NCI-H226 (cell line): ENCODE measurements around the gene MARS1.

Experiments
- DNase-seq: peaks from one replicate; pipeline ENCODE4 v3.0.0-alpha.2; 2015

The MARS1 gene

DNA sequence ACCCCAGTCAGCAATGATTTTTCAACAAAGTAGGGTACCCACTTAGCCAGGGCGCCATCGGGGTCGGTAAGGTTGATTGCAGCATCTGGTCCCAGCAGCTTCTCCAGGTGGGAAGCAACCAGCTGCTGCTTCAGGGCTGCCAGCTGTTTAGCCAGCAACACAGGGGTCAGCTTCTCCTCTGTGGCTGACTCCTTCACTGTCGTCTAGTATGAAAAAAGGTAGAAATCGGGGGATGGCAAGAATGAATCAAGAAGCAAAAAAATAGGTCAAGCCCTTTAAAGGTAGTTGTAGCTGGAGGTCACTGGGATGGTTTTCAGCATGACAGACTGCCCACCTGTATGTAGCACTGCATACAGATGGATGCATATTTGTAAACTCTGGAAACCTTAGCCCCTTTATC is 46.4 kb downstream of the MARS1 start:
- no peak for DNase-seq

DNA sequence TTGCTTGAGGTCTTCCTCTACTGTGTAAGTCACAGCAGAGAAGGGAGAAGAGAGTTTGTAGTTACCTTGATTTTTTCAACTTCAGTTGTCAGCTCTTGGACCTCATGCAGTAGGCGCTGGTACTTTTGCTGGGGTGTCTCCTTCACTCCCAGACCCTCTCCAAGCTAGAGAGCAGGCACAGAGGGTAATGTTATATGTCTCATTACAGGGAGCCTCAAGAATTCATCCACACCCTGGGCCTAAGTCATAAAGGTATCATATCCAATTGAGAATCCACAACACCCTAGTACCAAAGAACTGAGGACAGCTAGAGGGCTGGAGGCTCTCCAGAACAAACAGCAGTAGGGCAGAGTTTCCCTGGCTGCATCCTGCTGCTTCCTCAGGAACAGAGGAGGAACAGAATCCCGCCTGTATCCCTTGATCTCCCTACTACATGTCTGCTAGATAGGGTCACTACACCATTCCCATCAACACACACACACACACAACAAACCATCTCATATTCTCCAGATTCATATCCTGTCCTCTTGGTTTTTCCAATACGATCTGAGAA is 47.2 kb downstream of the MARS1 start:
- no peak for DNase-seq

DNA sequence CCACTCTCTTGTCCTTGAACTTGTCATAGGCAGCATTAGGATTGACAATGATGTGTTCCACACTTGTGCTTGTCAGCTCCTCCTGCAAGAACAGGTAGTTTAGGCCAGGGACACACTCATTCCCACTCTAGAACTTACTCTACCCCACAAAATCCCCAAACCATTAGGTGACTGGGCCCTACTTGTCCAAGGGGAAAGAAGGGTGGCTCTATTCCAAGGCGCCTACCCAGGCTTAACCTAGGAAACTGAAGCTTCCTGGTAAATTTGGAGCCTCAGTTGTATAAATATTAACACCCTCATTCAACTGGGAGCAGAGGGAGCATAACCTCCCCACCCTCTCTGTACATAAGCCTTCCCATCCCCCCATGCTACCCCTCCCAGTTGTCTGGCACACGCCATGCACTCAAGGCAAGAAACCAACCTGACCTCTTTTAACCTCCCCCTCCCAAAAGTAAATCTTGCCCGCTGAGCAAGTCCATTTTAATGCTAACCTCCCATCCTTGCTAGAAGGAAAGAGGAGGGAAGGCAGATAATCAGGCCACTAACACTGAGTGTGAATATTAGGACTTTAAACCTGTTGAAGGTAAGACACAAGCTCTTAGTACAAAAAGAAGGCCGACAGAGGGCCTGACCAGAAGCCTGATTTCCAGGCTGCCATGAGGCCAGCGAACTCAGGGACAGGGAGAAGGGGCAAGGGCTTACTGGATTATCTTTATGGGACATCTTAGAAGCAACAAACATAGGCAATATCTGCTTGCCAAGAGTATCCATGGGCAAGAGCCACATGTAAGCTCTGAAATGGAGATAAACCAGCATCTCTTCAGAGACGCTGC is 48.1 kb downstream of the MARS1 start:
- DNase-seq, result no peak

DNA sequence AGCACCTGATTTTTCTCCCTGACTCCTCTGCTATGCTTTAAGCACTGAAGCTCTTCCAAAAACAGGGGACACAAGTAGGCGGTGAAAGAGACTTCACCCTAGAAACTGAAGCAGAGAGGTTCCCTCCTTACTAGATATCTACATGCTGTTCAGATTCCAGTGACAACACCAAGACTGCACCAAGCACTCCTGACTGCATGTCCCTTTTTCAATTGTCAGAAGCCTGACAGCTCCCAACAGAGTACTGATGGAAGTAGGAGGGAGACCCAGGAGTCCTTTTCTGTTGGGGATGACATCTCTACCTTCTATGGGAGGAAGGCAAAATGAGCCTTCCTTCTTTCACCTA is 48.7 kb downstream of the MARS1 start:
- DNase-seq, result no peak

DNA sequence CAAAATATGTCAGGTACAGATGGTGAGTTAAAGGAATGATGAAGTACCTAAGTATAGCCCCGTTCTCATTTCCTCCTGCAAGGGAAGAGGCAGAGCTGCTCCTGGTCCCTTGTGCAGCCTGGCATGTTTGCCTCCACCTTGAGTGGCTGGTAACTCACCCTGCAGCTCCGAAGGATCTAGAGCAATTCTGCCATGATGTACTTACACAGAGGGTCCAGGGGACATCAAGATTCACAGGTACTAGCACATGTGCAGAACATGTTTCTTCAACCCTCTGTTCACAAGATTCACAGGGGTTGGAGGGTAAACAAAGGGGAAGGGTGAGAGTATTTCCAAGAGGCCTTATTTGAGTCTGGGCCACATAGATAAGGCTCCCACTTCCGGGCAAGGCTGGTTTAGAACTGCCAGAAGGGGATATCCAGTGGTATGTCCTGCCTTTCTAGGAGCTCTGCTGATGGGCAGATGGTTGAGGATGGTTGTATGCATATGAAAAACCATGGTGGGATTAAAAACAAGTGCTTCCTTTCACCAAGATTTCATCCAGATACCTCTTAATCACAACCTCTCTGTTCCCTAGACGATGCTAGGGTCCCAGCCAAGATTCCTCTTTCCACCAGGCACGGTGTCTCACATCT is 51.4 kb downstream of the MARS1 start:
- no peak for DNase-seq

DNA sequence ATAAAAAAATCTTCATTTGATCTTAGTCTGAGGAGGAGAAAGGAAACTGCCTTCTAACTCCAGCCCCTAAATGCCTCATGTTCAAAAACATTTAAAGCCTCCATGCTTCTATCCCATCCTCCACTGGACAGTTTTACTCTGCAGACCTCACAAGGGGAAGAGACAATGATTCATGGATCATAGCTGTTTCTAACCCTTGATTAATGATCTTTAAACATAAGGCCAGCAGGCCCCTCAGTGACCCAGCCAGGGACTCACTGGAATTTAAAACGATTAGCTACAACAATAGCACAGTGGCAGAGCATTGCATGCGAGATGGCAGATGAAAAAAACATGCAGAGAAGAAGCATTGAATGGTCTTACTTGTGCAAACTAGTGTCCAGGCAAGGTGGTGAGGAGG is 53.1 kb downstream of the MARS1 start:
- DNase-seq, result no peak

DNA sequence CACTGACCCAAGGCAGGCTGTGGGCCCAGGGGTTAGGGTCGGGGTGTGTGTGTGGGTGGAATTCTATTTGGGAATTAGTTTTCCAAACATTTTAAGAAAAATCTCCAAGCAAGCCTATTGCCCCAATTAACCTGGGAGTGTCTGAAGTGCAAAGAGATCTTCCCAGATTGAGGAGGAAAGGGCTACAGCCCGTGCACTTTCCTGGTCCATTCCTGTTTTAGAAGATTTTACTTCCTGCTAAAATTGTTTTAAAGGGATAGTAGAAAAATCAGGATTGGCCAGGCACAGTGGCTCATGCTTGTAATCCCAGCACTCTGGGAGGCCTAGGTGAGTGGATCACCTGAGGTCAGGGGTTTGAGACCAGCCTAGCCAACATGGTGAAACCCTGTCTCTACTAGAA is 53.8 kb downstream of the MARS1 start:
- DNase-seq, result no peak

DNA sequence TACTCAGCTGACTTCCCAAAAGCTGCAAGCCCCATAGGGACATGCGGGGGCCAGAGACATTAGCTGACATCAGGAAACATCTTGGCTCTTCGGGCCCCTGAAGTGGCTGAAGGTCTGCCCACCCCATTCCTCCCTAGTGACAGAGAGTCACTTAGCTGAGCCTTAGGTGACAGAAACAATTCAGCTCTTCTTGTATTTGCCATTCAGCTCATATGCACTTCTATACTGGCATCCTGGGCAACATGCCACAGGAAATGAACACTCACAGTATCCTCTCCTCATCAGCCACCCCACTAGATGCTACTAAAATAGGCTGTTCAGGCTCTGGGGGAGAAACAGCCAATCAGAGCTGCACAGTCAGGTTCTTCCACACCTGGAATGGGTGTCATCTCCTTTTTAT is 55.7 kb downstream of the MARS1 start:
- DNase-seq, result peak; percentile 33

DNA sequence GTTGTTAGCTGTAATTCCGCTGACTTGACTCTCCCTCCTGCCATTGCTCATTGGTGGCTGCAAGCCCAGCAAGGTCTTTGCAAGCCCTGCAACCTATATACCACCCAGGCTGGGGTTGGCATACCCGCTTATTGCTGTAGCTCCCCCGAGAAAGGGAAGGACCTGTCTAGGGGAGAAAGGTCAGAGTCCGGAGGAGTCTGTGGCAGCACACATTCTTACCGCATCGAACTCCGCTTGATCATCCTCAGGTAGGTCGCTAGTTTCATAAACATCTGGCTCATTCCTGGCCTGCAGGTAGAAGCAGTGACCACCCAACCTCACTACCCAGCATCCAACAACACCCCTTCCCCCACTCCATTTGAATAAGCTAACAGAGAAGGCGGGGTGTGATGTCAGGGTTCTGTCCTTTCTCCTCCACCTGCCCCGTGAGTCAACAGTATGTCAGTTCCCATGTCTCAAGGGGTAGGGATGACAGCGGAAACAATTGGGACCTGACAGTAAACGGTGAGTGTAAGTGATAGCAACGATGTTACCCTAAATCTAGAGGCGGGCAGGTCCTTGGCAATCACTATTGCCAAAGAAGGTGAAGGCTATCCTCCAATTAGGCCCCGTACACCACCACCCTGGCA is 58.1 kb downstream of the MARS1 start:
- DNase-seq, result no peak

DNA sequence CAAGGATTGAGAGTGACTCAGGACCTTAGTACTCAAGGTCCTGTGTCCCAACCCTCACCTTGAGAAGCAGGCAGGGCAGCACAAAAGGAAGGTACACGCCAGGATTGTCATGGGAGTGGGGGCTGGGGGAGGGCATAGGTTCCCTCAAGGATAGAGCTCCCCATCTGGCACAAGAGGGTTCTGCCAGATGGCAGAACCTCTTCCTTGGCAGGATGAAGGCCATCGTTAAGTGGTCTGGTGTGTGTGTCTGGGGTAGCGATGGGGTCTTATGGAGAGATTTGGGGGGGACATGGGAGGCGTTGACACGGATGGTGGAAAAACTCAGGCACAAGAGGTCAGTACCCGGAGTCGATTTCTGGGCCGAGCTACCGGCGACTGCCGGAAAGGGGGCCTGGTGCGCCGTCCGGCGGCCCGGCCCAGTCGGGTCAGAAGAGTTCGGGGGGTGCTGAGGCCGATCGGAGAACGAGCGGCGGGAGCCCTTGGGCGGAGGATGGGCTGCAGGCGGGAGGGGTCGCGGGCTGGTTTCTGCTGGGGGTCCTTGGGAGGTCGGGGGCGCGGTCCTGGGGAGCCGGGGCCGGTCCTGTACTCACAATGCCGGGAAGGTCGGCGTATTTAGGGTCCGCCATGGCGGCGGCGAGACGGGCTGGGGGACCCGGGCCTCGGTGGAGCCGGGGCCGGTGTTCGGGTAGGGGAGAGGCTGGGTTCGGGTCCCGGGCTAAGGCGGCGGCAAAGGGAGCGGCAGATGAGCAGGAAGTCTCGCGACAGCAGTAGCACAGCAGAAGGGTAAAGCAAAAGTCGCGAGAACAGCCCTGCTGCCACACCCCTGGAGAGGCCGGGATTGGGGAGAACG is 58.8 kb downstream of the MARS1 start, which contains the start of gene DCTN2:
Gene DCTN2, minus strand, starts transcription at position 755 of the 850 bp plus-strand sequence. Its CDS starts 129 bp downstream, at position 626.
- DNase-seq, result peak; percentile 99

DNA sequence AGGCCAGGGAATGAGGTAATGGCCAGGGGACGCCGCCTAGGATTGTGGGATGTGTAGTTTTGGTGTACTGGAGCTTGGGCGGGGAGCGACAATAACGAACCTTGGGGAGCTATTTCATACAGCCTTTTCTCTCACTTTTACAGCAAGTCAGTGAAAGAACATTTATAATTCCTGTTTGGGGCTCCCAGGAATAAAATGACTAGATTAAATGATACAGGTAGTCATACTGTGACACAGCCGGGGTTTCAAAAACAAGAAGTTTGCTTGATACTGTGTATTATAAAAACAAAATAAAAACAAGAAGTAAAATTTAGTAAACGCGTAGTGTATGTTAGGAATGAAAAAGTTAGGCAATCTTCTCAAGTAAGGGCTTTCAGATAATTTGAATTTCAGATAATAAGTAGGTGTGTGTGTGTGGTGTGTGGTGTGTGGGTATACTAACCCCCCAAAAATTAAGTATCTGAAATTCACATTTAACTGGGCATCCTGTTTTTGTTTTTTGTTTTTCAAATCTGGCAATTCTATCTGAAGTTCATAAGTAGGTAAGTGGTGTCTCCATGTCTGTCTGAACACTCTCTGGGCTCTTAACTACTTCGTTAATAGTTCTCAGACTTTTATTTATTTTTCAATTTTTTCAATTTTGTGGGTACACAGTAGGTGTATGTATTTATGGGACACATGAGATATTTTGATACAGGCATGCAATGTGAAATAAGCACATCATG is 59.6 kb downstream of the MARS1 start:
- no peak for DNase-seq

DNA sequence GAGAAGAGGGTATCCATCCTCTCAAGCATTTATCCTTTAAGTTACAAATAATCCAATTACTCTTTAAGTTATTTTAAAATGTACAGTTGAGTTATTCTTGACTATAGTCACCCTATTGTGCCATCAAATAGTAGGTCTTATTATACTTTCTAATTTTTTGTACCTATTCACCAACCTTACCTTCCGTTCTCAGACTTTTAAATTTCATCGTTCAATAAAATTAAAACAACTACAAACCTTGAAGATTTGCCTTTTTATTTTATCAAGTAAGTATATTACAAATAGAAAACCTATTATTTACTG is 60.1 kb downstream of the MARS1 start:
- DNase-seq, result no peak

DNA sequence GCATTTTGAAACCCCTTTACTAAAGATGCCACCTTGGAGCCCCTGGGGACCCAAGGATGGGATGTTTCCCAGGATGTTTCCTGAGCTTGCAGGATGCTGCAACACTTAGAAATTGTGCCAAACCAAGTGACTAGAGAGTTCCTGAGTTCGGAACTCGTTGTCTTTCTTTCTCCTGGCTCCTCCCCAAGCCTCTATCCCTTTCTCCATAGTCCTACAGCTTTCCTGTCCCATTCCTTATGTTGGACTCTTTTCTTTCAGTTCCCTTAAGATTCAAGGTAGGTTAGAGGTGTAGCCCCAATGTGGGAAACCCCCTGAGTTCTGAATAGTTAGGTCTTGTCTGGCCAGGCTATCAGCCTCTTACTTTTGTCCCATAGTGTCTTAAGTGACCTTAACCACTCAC is 60.6 kb downstream of the MARS1 start:
- DNase-seq, result no peak

DNA sequence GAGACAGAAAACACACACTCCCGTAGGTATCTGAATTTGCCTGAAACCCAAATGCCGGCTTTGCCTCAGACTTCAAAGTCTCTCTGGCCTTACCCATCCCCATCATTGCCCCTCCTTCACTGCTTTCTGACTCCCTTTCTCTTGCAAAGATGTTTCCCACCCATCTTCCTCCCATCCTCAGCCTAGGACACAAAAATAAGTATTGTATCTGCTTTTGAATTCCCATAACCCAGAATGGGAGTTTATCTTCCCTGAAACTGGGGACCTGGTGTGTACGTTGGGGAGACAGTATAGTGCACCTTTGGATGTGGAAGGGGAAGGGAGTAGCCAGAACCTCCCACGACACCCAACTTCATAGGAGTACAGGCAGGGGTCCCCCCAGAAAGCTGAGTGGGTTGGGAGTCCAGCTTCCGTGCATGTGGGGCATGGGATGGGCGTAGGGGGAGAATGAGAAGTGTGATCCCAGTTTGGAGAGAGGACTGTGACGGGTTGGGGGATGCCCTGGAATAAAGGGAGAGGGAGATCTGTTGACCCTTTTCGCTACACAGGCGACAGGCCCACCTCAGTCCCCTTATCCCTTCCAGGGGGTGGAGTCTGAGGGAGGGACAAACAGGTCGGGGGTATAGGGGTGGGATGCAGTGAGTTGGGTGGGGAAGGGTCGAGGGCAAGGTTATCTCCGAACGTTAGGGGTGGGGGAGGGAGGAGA is 61.5 kb downstream of the MARS1 start:
- DNase-seq, result no peak

DNA sequence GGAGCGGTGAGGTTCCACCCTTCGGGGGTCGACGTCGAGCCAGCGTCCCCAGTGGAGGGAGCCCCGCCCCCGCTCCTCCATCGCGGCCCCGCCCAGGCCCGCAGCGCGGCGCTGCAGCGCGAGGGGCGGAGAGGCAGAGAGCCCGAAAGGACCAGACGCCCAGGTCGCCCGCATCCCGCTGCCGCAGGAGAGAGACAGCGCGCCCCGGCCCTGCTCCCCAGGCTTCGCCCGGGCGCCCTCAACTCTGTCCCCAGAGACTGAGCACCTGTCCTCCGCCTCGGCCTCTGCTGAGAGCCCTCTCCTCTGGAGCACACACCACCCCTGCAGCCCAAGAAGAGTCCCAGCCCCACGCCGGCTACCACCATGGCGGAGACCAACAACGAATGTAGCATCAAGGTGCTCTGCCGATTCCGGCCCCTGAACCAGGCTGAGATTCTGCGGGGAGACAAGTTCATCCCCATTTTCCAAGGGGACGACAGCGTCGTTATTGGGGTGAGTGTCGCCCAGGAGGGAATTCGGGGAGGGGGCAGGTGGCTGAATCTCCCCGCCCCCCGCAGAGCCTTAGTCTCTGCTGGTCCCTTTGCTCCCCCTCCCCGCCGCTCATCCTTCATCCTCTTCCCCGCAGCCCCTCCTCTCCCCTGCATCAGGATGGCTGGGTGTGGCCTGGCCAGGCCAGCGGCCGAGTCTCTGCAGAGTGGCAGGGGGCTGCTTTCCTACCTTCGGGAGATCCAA is 62.2 kb downstream of the MARS1 start, which contains the start of gene KIF5A:
Gene KIF5A, plus strand, starts transcription at position 136 of the 732 bp plus-strand sequence. Its CDS starts 228 bp downstream, at position 364.
- DNase-seq, result no peak

DNA sequence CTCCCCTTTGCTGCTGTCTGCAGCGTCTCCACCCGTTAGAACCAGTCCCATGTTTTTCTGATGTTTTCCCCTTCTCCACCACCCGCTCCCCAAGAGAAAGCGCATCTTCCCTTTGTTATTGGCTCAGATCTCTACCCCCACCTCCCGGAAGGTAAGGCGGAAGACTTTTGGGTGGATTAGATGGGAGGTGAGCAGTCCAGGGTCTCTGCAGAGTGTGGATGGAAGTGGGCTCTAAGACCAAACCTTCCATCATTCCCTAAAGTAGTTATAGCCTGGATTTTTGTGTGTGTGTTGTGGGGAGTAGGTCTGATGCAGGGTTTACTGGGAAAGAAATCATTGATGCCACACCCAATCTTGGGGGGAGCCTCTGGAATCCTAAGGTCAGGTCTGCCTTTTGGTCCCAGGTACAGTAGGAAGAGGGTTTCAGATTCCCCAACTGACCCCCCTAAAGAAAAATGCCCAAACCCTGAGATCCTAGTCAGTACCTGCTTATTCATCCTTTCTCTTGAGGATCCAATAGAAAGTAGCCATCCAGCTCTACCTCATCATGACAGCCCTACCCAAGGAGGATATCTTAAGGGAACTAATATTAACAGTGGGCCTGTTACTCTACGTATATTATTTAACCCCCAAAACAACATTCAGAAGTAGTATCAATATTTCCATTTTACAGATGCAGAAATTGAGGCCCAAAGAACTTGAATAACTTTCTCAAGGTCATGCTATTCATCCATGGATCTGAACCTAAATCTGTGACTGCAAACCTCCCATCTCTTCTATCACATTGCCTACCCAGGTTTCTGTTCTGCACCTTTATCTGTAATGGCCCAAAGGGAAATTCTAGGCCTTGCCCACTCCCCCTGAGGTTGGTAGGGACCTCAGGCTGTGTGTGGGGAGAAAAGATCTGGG is 63.0 kb downstream of the MARS1 start:
- no peak for DNase-seq

DNA sequence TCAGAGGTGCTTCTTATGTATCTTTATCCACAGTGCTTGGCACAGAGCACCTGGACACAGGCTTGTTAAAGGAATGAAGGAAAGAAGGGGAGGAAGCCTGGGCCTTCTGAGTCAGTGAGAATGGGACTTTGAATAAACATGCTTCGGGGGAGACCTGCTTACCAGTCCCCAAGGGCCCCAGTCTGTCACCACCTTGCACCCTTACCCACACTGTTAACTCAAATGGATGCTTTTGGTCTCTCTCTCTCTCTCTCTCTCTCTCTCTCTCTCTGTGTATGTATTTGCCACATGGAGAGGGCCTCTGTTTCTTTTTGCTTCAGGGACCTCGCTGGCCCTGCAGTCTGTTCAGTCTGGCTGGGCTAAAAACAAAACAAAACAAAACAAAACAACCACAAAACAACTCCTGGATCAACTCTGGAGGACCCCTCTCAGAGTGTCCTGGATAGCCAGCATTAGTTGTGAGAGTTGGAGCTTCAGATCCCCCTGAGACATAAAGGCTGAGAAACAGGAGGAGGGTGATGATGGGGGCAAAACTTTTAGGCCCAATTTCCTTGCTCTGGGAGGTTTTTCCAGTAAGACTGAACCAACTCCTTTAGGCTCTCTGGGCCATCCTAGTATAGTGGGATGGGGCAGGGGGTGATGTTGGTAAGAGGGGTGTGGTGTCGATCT is 63.9 kb downstream of the MARS1 start:
- no peak for DNase-seq

DNA sequence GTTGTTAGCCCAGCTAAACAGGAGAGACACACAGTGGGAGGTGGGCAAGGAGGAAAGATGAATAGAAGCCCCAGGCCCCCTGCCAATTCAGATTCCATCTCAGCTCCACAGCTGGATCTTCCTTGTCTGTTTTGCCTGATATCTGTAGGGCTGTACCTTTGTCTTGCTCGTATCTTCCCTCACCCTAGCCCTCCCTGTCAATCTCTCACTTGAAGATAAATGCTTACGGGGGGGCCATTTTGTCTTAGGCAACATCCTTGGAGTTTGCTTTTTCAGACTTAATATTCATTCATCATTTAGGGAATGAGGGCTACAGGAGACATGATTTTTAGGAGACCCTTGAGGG is 64.4 kb downstream of the MARS1 start:
- no peak for DNase-seq

DNA sequence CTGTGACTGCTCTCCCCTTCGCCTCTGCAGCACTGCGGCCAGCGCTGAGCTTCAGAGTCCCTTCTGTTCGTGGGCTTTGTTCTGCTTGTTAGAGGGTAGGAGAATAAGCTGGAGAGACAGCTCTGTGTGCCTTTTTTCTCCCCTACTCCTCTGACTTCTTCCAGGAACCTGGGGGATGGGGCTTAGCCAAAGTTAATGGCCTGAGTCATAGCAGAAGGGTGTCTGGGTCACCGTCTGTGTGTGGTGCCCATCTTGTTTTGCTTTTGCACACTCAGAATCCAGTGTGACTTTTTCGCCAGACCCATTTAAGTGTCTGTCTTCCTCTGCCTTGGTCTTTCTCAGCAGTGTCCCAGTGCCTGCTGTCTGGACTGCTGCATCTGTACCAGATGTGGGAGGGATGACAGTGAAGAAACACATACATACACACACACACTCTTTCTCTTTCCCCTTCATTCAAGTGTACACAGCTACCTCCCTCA is 65.0 kb downstream of the MARS1 start:
- no peak for DNase-seq
